ENCODE data around the gene CACNA1C. TPM values are rescaled to one million over a fixed set of nuclear protein-coding genes. Genes with fewer than 3 reads are reported as not detected.

CACNA1C gene
- total and polyA plus RNA-seq, 8 donors, result 0.31 to 55.8 (median 7.2) TPM

DNA sequence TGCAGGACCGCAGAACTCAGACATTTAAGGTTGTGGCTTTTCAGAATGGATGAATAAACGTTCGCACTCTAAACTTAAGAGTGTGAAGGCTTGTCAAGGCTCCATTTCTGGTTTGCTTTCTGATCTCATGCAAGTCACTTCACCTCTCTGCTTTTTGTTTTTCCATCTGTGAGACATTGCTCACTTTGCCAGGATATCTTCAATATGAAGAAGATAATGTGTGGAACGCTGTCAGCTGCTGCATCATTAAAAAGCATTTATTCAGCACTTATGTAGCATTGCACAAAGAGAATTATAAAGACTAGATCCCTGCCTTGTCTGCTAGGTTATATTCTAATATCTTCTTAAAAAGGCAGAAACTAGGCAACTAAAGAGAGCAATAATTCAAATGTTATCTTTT lies 172.2 kb downstream of the CACNA1C start:
- Histone ChIP-seq H3K4me1 (peaks cover 0 to under 1% (median 0%) of the 10 kb centered on the region in 4 donors), H3K27me3 (peaks cover 0 to 3% (median 0%) of the 10 kb centered on the region in 3 donors), H3K9me3 (no peaks in the 10 kb centered on the region), H3K27ac (no peak overlapping the region), H3K4me3 (no peak overlapping the region), H3K36me3 (no peaks in the 10 kb centered on the region)
- no peak for DNase-seq
- intact Hi-C loops (cut with DNase I; ENCODE audit: low total_unique reads), result no loop called here
- no peak for TF ChIP-seq EP300 (IDR thresholded peaks at IDR 0.05)
- 67 to 74% (median 72%) methylated on average over 4 of the region's 4 CpGs for WGBS, 5 donors

- Histone ChIP-seq H3K4me1 (peaks cover 0 to 7% (median 0%) of the 10 kb centered on the region in 4 donors), H3K36me3 (no peaks in the 10 kb centered on the region), H3K9me3 (no peaks in the 10 kb centered on the region), H3K4me3 (no peak overlapping the region), H3K27ac (no peak overlapping the region), H3K27me3 (peaks cover 0 to 8% (median 0%) of the 10 kb centered on the region in 3 donors)
- no peak for DNase-seq
- 66 to 83% (median 80%) methylated on average over 2 of the region's 2 CpGs for whole genome bisulfite sequencing, 5 donors
- intact Hi-C loops (cut with DNase I; ENCODE audit: low total_unique reads), result no loop called here
- TF ChIP-seq CTCF (IDR thresholded peaks at IDR 0.05), result no peak
- TF ChIP-seq POLR2AphosphoS5 (IDR thresholded peaks at IDR 0.05), result no peak
- TF ChIP-seq EP300 (IDR thresholded peaks at IDR 0.05), result no peak
- TF ChIP-seq POLR2A (IDR thresholded peaks at IDR 0.05), result no peak
Observed at GRCh38 chr12:2225696-2226095, 172.9 kb downstream of the CACNA1C start.

DNA sequence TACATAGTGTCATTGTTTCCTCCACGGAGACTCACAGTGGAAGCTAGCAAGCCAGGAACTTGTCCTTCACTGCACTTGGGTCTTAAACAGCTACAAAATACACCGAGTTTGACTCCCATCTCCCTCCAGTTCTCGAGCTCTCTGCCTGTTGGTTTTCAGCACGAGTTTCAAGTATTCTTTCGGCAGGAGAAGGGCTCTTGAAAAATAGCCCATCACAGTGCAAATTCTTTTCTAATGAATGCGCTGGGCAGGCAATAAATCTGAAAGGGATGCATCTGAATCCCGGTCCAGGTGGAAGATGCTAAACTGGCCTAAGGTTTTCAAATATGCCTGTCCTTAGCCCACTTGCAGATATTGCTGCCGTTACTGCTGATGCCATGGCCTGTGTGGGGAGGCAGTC lies 173.9 kb downstream of the CACNA1C start:
- no peak overlapping the region for H3K4me3 ChIP-seq
- DNase-seq, result no peak
- TF ChIP-seq POLR2A (IDR thresholded peaks at IDR 0.05), result no peak
- 54 to 78% (median 69%) methylated on average over 8 of the region's 8 CpGs for WGBS, 5 donors
- H3K4me1 ChIP-seq, result peaks cover 0 to 7% (median 0%) of the 10 kb centered on the region in 4 donors
- no peaks in the 10 kb centered on the region for H3K9me3 ChIP-seq
- intact Hi-C loops (cut with DNase I; ENCODE audit: low total_unique reads), result no loop called here
- H3K27ac ChIP-seq, result no peak overlapping the region
- H3K36me3 ChIP-seq, result no peaks in the 10 kb centered on the region
- peaks cover 0 to 8% (median 0%) of the 10 kb centered on the region in 3 donors for H3K27me3 ChIP-seq

GRCh38 chr12:2227360-2227759 lies 174.6 kb downstream of the CACNA1C start:
- peaks cover 0 to 8% (median 0%) of the 10 kb centered on the region in 3 donors for H3K27me3 ChIP-seq
- no peaks in the 10 kb centered on the region for H3K9me3 ChIP-seq
- H3K4me1 ChIP-seq, result peaks cover 0 to 7% (median 0%) of the 10 kb centered on the region in 4 donors
- WGBS, 5 donors, result 54 to 78% (median 64%) methylated on average over 1 of the region's 1 CpG
- H3K36me3 ChIP-seq, result no peaks in the 10 kb centered on the region
- no peak overlapping the region for H3K27ac ChIP-seq
- DNase-seq, result no peak
- no peak for TF ChIP-seq EP300 (IDR thresholded peaks at IDR 0.05)
- no peak for TF ChIP-seq CTCF (IDR thresholded peaks at IDR 0.05)
- no peak for TF ChIP-seq POLR2AphosphoS5 (IDR thresholded peaks at IDR 0.05)
- TF ChIP-seq POLR2A (IDR thresholded peaks at IDR 0.05), result no peak
- H3K4me3 ChIP-seq, result no peak overlapping the region
- intact Hi-C loops (cut with DNase I; ENCODE audit: low total_unique reads), result no loop called here

- TF ChIP-seq POLR2A (IDR thresholded peaks at IDR 0.05) (no peak), POLR2AphosphoS5 (IDR thresholded peaks at IDR 0.05) (no peak), CTCF (IDR thresholded peaks at IDR 0.05) (no peak), EP300 (IDR thresholded peaks at IDR 0.05) (no peak)
- H3K27ac ChIP-seq, result no peak overlapping the region
Observed at GRCh38 chr12:2228535-2228934, 175.7 kb downstream of the CACNA1C start.

More at GRCh38 chr12:2228535-2228934, 175.7 kb downstream of the CACNA1C start:
- Histone ChIP-seq H3K9me3 (no peaks in the 10 kb centered on the region), H3K4me1 (peaks cover 0 to 7% (median 0%) of the 10 kb centered on the region in 4 donors), H3K27me3 (peaks cover 0 to 8% (median 0%) of the 10 kb centered on the region in 3 donors), H3K36me3 (no peaks in the 10 kb centered on the region), H3K4me3 (no peak overlapping the region)
- intact Hi-C loops (cut with DNase I; ENCODE audit: low total_unique reads), result no loop called here
- no peak for DNase-seq
